Hepatocyte (in vitro differentiated cells): Measurements from ENCODE around the gene SIRT2. TPM values are rescaled to one million over a fixed set of nuclear protein-coding genes. Genes with fewer than 3 reads are reported as not detected.
A peak's percentile ranks its signal among the peaks of the same experiment; 100 is the strongest.

Source experiments
- DNase-seq: peaks from one replicate; pipeline ENCODE4 v3.0.0-alpha.2; 2016; ENCODE audit warnings: low spot score
- H2AFZ ChIP-seq: fragments of 200-600 bp; sonication (generic); 2 replicates; pipeline ENCODE4 v1.6.0; 2016; ENCODE audit warnings: antibody characterized with exemption, mild to moderate bottlenecking
- H3K27ac ChIP-seq: fragments of 200-600 bp; sonication (generic); 2 replicates; pipeline ENCODE4 v1.5.1; 2016; ENCODE audit warnings: mild to moderate bottlenecking
- H3K27me3 ChIP-seq: fragments of 200-600 bp; sonication (generic); 2 replicates; pipeline ENCODE4 v1.6.1; 2016
- H3K36me3 ChIP-seq: fragments of 200-600 bp; sonication (generic); replicated peaks from 2 replicates; pipeline ENCODE4 v1.5.1; 2016; ENCODE audit warnings: low read depth; ENCODE audit not compliant: insufficient read depth
- H3K4me1 ChIP-seq: fragments of 200-600 bp; sonication (generic); 2 replicates; pipeline ENCODE4 v1.5.1; 2016; ENCODE audit warnings: mild to moderate bottlenecking, moderate library complexity; ENCODE audit not compliant: insufficient read depth
- H3K4me2 ChIP-seq: fragments of 200-600 bp; sonication (generic); 2 replicates; pipeline ENCODE4 v1.6.0; 2016
- H3K4me3 ChIP-seq: fragments of 200-600 bp; sonication (generic); 2 replicates; pipeline ENCODE4 v1.5.1; 2016; ENCODE audit warnings: mild to moderate bottlenecking
- H3K79me2 ChIP-seq: fragments of 200-600 bp; sonication (generic); 2 replicates; pipeline ENCODE4 v1.6.0; 2017; ENCODE audit warnings: mild to moderate bottlenecking
- H3K9me2 ChIP-seq: fragments of 200-600 bp; sonication (generic); replicated peaks from 2 replicates; pipeline ENCODE4 v1.6.0; 2017; ENCODE audit warnings: mild to moderate bottlenecking; ENCODE audit not compliant: insufficient read depth
- H3K9me3 ChIP-seq: fragments of 200-600 bp; sonication (generic); 2 replicates; pipeline ENCODE4 v1.5.1; 2016; ENCODE audit warnings: low read depth, mild to moderate bottlenecking
- H4K20me1 ChIP-seq: fragments of 200-600 bp; sonication (generic); 2 replicates; pipeline ENCODE4 v1.6.0; 2016; ENCODE audit warnings: mild to moderate bottlenecking; ENCODE audit not compliant: insufficient read depth, poor library complexity, severe bottlenecking
- EZH2 ChIP-seq: fragments of 200-600 bp; sonication (generic); IDR thresholded peaks from 2 replicates; pipeline ENCODE4 v1.6.1; 2016; ENCODE audit warnings: antibody characterized with exemption, mild to moderate bottlenecking, borderline replicate concordance
- EZH2phosphoT487 ChIP-seq: fragments of 200-600 bp; sonication (generic); IDR thresholded peaks from one replicate; pipeline ENCODE4 v1.6.1; 2018; ENCODE audit warnings: antibody characterized with exemption, mild to moderate bottlenecking, low read depth, moderate library complexity; ENCODE audit not compliant: unreplicated experiment, severe bottlenecking
- WGBS: methylation state at CpG from one replicate; pipeline ENCODE4 v1.1.6; 2016; ENCODE audit warnings: low lambda C conversion rate; ENCODE audit errors: missing lambda C conversion rate; 5-methylcytosine and 5-hydroxymethylcytosine counted together
- polyA plus RNA-seq: library from polyadenylated mRNA; unstranded; fragments of >200 nt; fragmentation: Nextera tagmentation; extraction: Ambion mirVana; gene quantifications from 2 replicates; pipeline ENCODE4 v1.2.1, GENCODE V29; 2016
- total RNA-seq: library from RNA; depleted of rRNA; stranded (reverse); fragments of >200 nt; gene quantifications from 2 replicates; pipeline ENCODE4 v1.2.3, GENCODE V29; 2014
- TF ChIP-seq, protein P1 (sequence below): fragments of 200-600 bp; sonication (generic); IDR thresholded peaks from 2 replicates; pipeline ENCODE4 v1.5.1; 2016; ENCODE audit warnings: antibody characterized with exemption, mild to moderate bottlenecking; ENCODE audit not compliant: poor library complexity

Gene SIRT2
- total and polyA plus RNA-seq, 2 experiments from 2014 or later = 52.1 to 75.9 TPM

DNA sequence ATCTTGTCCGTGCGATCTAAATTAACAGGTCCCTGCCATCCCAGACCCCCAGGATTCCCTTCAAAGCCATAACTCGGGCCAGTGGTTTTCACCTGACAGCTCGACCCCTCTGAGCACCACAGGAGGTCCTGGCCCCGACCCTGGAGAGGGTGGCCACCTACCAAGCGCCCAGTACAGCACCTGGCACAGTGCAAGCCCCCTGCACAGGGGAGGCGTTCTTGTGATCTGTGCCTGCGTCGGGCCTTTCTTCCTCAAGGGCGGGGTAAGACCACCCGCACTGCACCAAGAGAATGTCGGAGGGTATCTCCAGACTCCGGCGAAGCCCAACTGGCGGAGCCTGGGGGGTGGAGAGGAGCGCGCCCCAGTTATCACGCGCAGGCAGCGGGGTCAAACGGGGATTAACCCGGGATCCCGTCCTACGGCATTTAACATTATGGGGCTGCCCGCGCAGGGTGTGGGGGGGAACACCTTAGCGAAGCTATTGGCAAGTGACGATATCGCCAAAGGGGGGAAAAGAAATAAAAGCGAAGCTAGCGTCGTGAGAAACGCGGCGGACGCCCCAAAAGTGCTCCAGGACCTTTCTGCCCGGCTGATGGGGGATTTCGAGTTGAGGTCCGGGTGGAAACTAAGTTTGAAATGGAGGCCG lies 48.3 kb downstream of the SIRT2 start:
- WGBS = 37% methylated on average over 40 of the region's 40 CpGs
- Histone ChIP-seq H3K4me1 (peaks cover 18% of the 10 kb centered on the region), H3K9me3 (no peaks in the 10 kb centered on the region), H3K36me3 (no peaks in the 10 kb centered on the region), H3K4me3 (peak overlapping the region; percentile 10), H3K4me2 (peak overlapping the region; percentile 76), H3K79me2 (peaks cover 30% of the 10 kb centered on the region), H3K27me3 (no peaks in the 10 kb centered on the region), H2AFZ (peak overlapping the region; percentile 1), H3K27ac (peak overlapping the region; percentile 100), H3K9me2 (no peaks in the 10 kb centered on the region), H4K20me1 (peaks cover 30% of the 10 kb centered on the region)
- peak; percentile 41 for DNase-seq
- TF ChIP-seq EZH2phosphoT487 (no peak), EZH2 (no peak)
- TF ChIP-seq, protein P1, sequence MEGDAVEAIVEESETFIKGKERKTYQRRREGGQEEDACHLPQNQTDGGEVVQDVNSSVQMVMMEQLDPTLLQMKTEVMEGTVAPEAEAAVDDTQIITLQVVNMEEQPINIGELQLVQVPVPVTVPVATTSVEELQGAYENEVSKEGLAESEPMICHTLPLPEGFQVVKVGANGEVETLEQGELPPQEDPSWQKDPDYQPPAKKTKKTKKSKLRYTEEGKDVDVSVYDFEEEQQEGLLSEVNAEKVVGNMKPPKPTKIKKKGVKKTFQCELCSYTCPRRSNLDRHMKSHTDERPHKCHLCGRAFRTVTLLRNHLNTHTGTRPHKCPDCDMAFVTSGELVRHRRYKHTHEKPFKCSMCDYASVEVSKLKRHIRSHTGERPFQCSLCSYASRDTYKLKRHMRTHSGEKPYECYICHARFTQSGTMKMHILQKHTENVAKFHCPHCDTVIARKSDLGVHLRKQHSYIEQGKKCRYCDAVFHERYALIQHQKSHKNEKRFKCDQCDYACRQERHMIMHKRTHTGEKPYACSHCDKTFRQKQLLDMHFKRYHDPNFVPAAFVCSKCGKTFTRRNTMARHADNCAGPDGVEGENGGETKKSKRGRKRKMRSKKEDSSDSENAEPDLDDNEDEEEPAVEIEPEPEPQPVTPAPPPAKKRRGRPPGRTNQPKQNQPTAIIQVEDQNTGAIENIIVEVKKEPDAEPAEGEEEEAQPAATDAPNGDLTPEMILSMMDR = no peak

DNA sequence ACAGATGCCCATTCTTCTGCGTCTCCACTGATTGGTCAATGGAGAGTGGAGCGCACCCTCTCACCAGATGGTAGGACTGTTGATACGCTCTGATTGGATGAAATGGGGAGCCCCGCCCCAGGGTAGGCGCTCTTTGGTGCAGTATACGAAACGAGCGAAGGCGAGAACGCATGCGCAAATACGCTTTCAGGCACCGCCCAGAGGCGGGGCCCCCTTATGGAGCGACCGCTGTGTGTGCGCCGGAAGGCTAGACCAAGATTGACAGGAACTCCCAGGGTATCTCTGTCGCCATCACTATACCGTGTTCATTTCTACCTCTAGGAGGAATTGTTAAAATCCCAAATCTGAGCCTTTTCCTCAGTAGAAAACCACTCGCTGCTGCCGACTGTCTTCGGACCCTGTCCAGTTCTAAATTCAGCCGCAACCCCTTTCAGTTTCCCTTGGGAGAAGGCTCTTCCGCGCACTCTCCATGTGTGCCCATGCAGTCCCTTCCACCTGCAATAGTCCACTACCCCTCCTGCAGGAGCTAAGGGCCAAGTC lies 48.9 kb downstream of the SIRT2 start:
- TF ChIP-seq, protein P1 = peak; percentile 13
- TF ChIP-seq EZH2 = no peak
- H2AFZ ChIP-seq = peak overlapping the region; percentile 1

DNA sequence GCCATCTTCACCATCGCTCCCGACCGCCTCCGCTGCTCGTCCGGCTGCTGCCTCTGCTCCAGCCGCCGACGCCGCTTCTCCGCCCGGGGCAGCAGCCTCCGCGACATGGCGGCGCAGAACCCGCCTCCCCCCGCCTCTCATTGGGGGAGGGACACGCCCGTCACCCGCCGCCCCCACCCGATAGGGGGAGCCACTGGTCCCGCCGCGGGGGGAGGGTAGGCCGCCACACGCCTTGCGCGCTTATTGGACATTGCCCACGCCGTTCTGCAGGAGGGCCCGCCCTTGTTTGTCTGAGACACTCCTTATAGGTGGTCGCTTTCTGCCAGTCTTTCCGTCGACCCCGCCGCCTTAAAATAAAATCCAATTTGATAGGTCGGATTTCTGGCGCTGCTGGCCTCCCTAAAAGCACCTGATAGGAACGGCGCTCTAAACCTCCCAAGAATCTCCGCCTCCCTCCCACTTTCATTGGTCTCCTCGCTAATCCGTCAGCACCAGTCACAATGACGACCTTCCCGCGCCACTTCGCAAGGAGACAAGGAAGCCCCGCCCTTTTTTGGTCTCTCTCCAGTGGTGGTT lies 49.5 kb downstream of the SIRT2 start, which contains the start of gene HNRNPL:
Gene HNRNPL, minus strand, starts transcription at position 127 of the 576 bp plus-strand sequence. Its CDS starts 20 bp downstream, at position 107.
- peaks cover 5% of the 10 kb centered on the region for H3K36me3 ChIP-seq
- no peaks in the 10 kb centered on the region for H3K9me2 ChIP-seq
- peaks cover 42% of the 10 kb centered on the region for H4K20me1 ChIP-seq
- WGBS = under 1% methylated on average over 35 of the region's 50 CpGs
- peak within 1 kb of the TSS; percentile 36 for H3K4me3 ChIP-seq
- peaks cover 42% of the 10 kb centered on the region for H3K79me2 ChIP-seq
- DNase-seq = peak; percentile 100
- no peaks in the 10 kb centered on the region for H3K27me3 ChIP-seq
- peak within 1 kb of the TSS; percentile 84 for H3K4me2 ChIP-seq
- peak within 1 kb of the TSS; percentile 100 for H3K27ac ChIP-seq
- TF ChIP-seq EZH2 = no peak
- TF ChIP-seq, protein P1 = peak; percentile 35
- peak within 1 kb of the TSS; percentile 1 for H2AFZ ChIP-seq
- peaks cover 18% of the 10 kb centered on the region for H3K4me1 ChIP-seq
- H3K9me3 ChIP-seq = no peaks in the 10 kb centered on the region

More for the DNA sequence above, 48.9 kb downstream of the SIRT2 start:
- Histone ChIP-seq H3K4me2 (peak overlapping the region; percentile 76), H3K27me3 (no peaks in the 10 kb centered on the region), H3K79me2 (peaks cover 36% of the 10 kb centered on the region), H3K27ac (peak overlapping the region; percentile 100), H3K4me1 (peaks cover 18% of the 10 kb centered on the region), H4K20me1 (peaks cover 36% of the 10 kb centered on the region), H3K36me3 (no peaks in the 10 kb centered on the region), H3K4me3 (peak overlapping the region; percentile 10), H3K9me3 (no peaks in the 10 kb centered on the region), H3K9me2 (no peaks in the 10 kb centered on the region)
- DNase-seq = no peak
- WGBS = 1% methylated on average over 26 of the region's 26 CpGs
